Tibial nerve (tissue), 3 donors: ENCODE measurements around the gene TPSD1.

Source experiments
- POLR2A ChIP-seq, 2 donors: fragments of 450-650 bp; IDR thresholded peaks; one replicate each; pipeline ENCODE4 v1.6.1; 2017; ENCODE audit warnings: antibody characterized with exemption in 2 of 2, mild to moderate bottlenecking in 2 of 2, moderate library complexity in 2 of 2
- TF ChIP-seq, protein P1 (sequence below), 5 experiments: fragments of 200-600 bp in 3 of 5; fragments of 450-650 bp in 2 of 5; sonication (generic) in 3 of 5; IDR thresholded peaks; one replicate each; pipeline ENCODE4 v1.5.1; 2016 to 2019; ENCODE audit warnings: antibody characterized with exemption in 5 of 5, mild to moderate bottlenecking in 3 of 5, moderate library complexity in 2 of 5

DNA sequence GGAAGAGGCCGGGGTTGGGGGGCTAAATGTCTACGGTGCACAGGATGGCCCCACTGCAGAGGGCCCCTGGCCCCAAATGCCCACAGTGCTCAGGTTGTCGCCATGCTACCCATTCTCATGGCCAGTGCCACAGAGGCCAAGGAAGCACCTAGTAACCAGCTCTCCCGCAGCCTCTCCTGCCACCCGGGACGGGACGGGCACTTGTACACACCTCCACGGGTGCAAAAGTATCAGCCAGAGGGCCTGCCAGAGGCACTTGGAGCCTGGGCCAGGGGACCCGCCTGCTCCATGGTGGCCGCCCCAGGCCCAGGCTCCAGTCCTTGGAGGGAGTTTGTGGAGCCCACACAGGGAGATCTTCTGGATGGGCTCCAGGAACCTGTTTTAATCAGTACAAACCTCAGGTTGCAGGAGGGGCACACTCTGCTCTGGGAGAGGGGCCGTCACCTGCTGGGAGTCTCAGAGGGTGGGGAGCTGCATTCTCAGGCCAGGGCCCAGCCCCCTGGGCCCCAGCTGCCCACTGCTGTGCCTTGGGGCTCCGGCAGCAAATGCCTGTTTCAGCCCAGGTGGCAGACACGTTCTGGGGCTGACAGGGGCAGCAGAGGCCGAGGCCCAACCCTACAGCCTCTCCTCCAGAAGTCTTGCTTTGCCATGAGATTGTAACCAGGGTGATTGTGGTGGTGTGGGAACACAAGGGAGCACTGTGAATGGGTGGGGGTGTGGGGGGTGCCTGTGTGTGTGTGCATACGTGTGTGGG lies 7.9 kb downstream of the TPSD1 start:
- TF ChIP-seq POLR2A (IDR thresholded peaks at IDR 0.05): no peak
- TF ChIP-seq, protein P1, sequence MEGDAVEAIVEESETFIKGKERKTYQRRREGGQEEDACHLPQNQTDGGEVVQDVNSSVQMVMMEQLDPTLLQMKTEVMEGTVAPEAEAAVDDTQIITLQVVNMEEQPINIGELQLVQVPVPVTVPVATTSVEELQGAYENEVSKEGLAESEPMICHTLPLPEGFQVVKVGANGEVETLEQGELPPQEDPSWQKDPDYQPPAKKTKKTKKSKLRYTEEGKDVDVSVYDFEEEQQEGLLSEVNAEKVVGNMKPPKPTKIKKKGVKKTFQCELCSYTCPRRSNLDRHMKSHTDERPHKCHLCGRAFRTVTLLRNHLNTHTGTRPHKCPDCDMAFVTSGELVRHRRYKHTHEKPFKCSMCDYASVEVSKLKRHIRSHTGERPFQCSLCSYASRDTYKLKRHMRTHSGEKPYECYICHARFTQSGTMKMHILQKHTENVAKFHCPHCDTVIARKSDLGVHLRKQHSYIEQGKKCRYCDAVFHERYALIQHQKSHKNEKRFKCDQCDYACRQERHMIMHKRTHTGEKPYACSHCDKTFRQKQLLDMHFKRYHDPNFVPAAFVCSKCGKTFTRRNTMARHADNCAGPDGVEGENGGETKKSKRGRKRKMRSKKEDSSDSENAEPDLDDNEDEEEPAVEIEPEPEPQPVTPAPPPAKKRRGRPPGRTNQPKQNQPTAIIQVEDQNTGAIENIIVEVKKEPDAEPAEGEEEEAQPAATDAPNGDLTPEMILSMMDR (IDR thresholded peaks at IDR 0.05): no peak
